Prostate gland (tissue), 2 donors: ENCODE data around the gene LHX4. TPM values are rescaled to one million over a fixed set of nuclear protein-coding genes. Genes with fewer than 3 reads are reported as not detected.

Source experiments
- DNase-seq: peaks from one replicate; pipeline ENCODE4 v3.0.0-alpha.2; 2019; ENCODE audit warnings: low spot score
- H3K27ac ChIP-seq, 2 donors: fragments of 200-600 bp; sonication (generic); 2 replicates each; pipeline ENCODE4 v1.5.1; 2017 to 2019
- H3K27me3 ChIP-seq: fragments of 200-600 bp; sonication (generic); replicated peaks from 2 replicates; pipeline ENCODE4 v1.5.1; 2019; ENCODE audit not compliant: insufficient read depth
- H3K36me3 ChIP-seq, 2 donors: fragments of 200-600 bp; sonication (generic); 1 replicate in 1 of 2; 2 replicates in 1 of 2; pipeline versions ENCODE4 v1.5.1 to v1.8.1; 2017 to 2019
- H3K4me1 ChIP-seq: fragments of 200-600 bp; sonication (generic); replicated peaks from 2 replicates; pipeline ENCODE4 v1.5.1; 2019
- H3K4me3 ChIP-seq, 2 donors: fragments of 200-600 bp; sonication (generic); 2 replicates each; pipeline ENCODE4 v1.5.1; 2017 to 2019
- H3K9me3 ChIP-seq: fragments of 200-600 bp; sonication (generic); 2 replicates; pipeline ENCODE4 v1.5.1; 2017
- CTCF ChIP-seq, 4 experiments: fragments of 200-600 bp in 2 of 4; fragments of 450-650 bp in 2 of 4; sonication (generic) in 2 of 4; IDR thresholded peaks; 1 replicate in 3 of 4; 2 replicates in 1 of 4; pipeline ENCODE4 v1.5.1; 2016 to 2019; ENCODE audit warnings: antibody characterized with exemption in 4 of 4, mild to moderate bottlenecking in 2 of 4, moderate library complexity in 2 of 4
- POLR2A ChIP-seq: fragments of 450-650 bp; IDR thresholded peaks from one replicate; pipeline ENCODE4 v1.6.1; 2016; ENCODE audit warnings: antibody characterized with exemption, mild to moderate bottlenecking
- POLR2AphosphoS5 ChIP-seq: sonication (generic); formaldehyde crosslinking; IDR thresholded peaks from one replicate; pipeline ENCODE4 v1.6.1; 2017; ENCODE audit warnings: antibody characterized with exemption
- WGBS: methylation state at CpG from one replicate; pipeline ENCODE4 v1.1.5; 2018; 5-methylcytosine and 5-hydroxymethylcytosine counted together
- intact Hi-C: fragments of 100-400 bp; cut with DNase I; formaldehyde crosslinking; loops from one replicate; pipeline ENCODE4 v1.14.2; 2022
- total RNA-seq, 2 donors: library from RNA; depleted of rRNA; stranded (reverse); fragments of >200 nt; gene quantifications; one replicate each; pipeline ENCODE4 v1.1.0, GENCODE V29; 2016

Gene LHX4
- total RNA-seq, 2 donors from 2014 or later, result not detected

- Histone ChIP-seq H3K4me3 (no peak overlapping the region), H3K36me3 (no peaks in the 10 kb centered on the region), H3K9me3 (no peaks in the 10 kb centered on the region), H3K4me1 (no peaks in the 10 kb centered on the region), H3K27ac (no peak overlapping the region), H3K27me3 (no peaks in the 10 kb centered on the region)
- intact Hi-C loops, result no loop called here
- WGBS, result 73% methylated on average over 14 of the region's 14 CpGs
- TF ChIP-seq CTCF (IDR thresholded peaks at IDR 0.05), result no peak
- no peak for TF ChIP-seq POLR2AphosphoS5
- TF ChIP-seq POLR2A, result no peak
- no peak for DNase-seq
Observed at GRCh38 chr1:180269645-180270529, 39.8 kb downstream of the LHX4 start.

DNA sequence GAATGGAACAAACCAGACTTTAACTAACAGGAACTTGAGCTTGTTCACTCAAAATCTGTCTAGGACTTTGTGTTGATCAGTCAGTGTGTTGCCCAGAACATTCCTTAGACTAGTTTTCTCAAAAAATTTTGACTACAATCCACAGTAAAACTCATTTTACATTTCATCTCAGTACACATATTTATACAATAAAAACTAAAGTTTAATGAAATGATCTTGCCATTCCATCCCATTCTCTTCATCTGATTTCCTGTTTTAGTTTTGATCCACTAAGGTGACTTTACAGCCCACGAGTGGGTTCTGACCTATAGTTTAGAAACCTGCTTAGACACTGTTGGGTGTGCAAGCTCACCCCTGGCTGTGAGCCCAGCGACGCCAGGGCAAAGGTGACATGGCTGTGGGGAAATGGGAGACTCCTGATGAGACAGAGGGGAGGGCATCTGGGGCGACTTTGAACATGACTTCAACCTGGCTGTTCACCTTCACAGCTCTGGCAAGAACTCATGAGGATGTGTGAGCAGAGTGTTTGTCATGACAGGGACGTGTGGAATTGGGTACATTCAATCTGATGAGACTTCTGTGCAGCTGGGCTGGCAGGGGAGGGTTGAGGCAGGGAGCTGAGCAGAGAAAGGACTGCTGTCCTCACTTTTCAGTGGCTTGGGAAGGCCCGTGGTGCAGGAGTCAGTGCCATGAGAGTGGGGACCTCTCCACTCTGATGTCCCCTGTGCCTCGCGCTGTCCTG lies 40.6 kb downstream of the LHX4 start:
- Histone ChIP-seq H3K27me3 (no peaks in the 10 kb centered on the region), H3K4me3 (no peak overlapping the region), H3K9me3 (no peaks in the 10 kb centered on the region), H3K36me3 (no peaks in the 10 kb centered on the region), H3K4me1 (no peaks in the 10 kb centered on the region), H3K27ac (no peak overlapping the region)
- 68% methylated on average over 8 of the region's 8 CpGs for WGBS
- no peak for DNase-seq
- intact Hi-C loops, result no loop called here
- no peak for TF ChIP-seq CTCF (IDR thresholded peaks at IDR 0.05)
- TF ChIP-seq POLR2AphosphoS5, result no peak
- TF ChIP-seq POLR2A, result no peak

DNA sequence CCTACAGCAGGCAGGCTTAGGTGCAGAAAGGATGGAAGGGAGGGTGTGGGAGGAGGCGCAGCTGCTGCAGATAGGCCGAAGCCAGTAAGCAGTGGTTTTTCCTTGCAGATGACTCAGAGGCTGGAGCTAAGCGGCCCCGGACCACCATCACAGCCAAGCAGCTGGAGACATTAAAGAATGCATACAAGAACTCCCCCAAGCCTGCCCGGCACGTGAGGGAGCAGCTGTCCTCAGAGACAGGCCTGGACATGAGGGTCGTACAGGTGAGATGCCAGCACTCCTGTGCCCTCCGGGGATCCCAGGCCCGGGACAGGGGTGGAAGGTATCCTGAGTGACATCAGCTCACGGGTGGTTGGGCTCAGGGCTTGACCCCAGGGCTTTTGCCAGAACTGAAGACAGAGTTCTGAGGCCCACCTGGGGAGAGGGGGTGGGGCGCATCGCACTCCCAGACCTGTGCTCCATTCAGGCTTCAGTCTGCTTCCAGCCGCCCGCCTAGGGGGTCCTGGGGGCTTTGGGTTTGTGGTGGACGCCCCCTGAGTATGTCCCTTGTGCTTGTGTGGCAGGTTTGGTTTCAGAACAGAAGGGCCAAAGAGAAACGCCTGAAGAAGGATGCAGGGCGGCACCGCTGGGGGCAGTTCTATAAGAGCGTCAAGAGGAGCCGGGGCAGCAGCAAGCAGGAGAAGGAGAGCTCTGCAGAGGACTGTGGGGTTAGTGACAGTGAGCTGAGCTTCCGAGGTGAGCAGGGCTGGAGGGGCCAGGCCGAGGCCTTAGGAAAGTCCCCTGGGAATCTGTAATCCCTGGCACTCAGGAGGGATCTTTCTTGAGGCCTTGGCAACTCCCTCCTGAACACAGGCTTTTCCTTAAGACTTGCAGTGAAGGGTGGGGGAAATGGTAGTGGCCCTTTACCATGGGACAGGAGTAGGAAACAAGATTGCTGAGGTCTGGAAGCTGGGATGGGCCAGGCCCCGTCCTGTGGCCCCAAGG lies 41.5 kb downstream of the LHX4 start:
- TF ChIP-seq POLR2A (no peak), CTCF (IDR thresholded peaks at IDR 0.05) (no peak), POLR2AphosphoS5 (no peak)
- H3K4me3 ChIP-seq, result no peak overlapping the region
- intact Hi-C loops, result no loop called here
- H3K4me1 ChIP-seq, result no peaks in the 10 kb centered on the region
- H3K9me3 ChIP-seq, result no peaks in the 10 kb centered on the region
- no peak for DNase-seq
- H3K36me3 ChIP-seq, result no peaks in the 10 kb centered on the region
- 66% methylated on average over 23 of the region's 23 CpGs for WGBS
- H3K27ac ChIP-seq, result no peak overlapping the region
- no peaks in the 10 kb centered on the region for H3K27me3 ChIP-seq

GRCh38 chr1:180272395-180272794 lies 42.3 kb downstream of the LHX4 start:
- H3K9me3 ChIP-seq, result no peaks in the 10 kb centered on the region
- no peak overlapping the region for H3K4me3 ChIP-seq
- no peaks in the 10 kb centered on the region for H3K4me1 ChIP-seq
- TF ChIP-seq POLR2A (no peak), CTCF (IDR thresholded peaks at IDR 0.05) (no peak), POLR2AphosphoS5 (no peak)
- 98% methylated on average over 4 of the region's 4 CpGs for WGBS
- DNase-seq, result no peak
- no peaks in the 10 kb centered on the region for H3K36me3 ChIP-seq
- no peak overlapping the region for H3K27ac ChIP-seq
- no peaks in the 10 kb centered on the region for H3K27me3 ChIP-seq
- intact Hi-C loops, result no loop called here
